Activated T-helper 1 cell treated with Interleukin-2 at 50 U/mL for 16 hours (primary cell): ENCODE data around the gene SIT1.

Source experiments
- DNase-seq: peaks from one replicate; pipeline ENCODE4 v3.0.0-alpha.2; 2020; ENCODE audit warnings: low read depth

The SIT1 gene

DNA sequence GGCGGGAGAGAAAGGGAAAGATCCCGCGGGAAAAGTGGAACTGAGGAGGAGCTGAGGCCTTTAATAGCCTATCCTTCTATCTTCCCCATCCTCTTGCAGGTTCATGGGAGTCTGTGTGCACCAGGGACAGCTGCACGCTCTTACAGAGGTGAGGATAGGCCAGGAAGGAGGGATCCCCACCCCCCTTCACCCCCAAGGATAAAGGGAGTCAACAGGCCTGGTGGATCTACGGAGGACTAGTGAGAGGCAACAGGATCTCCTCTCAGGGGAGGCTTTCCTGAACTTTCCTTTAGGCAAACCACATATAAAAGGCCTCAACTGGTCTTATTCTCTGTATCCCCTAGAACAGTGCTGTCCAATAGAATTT lies 44.6 kb downstream of the SIT1 start:
- no peak for DNase-seq

DNA sequence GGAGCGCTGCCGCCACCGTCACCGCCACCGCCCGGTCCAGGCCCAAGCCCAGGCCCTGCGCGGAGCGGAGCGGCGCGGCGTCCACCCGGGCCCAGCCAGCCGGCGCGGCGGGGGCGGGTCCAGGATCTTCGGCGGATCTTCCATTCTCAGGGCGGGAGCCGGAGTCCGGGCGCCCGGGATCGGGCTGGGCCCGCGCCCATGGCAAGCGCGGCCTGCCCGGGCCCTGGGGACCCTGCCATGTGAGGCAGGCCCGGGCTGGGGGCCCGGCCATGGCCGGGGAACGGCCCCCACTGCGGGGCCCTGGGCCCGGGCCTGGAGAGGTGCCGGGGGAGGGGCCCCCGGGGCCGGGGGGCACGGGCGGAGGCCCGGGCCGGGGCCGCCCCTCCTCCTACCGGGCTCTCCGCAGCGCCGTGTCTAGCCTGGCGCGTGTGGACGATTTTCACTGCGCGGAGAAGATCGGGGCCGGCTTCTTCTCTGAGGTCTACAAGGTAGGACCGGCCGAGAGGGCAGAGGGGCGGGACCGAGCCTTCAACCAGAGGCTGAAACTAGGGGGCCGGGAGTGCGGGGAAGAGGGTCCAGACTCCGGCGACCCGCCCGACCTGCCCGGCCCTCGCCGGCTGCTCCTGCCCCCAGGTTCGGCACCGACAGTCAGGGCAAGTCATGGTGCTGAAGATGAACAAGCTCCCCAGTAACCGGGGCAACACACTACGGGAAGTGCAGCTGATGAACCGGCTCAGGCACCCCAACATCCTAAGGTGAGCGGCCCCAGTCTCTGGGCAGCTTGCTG lies 45.2 kb downstream of the SIT1 start:
- no peak for DNase-seq

DNA sequence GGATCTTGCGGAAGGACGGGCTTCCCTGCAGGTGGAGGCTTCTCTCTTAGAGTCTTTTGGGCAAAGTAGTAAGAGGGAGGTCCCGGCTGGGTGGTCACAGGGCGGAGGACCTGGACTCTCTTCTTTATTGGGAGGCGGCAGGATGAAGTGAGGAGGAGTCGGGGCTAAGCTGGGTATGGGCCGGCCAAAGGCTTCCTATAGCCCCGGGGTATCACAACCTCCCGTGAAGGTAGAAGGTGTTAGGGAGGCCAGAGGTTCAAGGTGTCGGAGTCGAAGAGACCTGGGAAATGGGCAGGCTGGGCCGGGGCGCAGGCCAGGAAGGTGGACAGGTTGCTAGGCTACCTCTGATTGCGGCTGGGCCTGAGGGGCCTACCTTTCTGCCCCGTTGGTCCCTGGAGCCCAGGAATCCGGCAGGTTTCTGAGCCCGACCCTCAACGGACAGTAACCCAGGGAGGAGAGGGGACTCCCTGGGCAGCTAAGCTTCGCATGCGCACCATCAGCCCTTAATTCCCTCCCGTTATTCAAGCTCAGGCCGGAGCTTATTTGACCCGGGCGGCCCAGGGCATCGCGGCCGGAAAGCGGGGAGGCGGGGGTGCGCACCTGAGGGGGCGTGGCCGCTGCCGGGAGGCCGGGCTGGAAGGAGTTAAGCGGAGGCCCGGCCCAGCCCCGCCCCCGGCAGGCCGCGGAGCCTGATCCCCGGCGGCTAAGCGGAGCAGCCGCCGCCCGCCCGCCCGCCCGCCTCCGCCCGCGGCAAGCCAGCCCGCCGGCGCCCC lies 46.0 kb downstream of the SIT1 start, which contains the start of gene TESK1:
Gene TESK1 (plus strand): TSS at position 685 of the 773 bp plus-strand sequence. CDS start 358 bp downstream, outside the sequence.
- DNase-seq: peak; percentile 74

DNA sequence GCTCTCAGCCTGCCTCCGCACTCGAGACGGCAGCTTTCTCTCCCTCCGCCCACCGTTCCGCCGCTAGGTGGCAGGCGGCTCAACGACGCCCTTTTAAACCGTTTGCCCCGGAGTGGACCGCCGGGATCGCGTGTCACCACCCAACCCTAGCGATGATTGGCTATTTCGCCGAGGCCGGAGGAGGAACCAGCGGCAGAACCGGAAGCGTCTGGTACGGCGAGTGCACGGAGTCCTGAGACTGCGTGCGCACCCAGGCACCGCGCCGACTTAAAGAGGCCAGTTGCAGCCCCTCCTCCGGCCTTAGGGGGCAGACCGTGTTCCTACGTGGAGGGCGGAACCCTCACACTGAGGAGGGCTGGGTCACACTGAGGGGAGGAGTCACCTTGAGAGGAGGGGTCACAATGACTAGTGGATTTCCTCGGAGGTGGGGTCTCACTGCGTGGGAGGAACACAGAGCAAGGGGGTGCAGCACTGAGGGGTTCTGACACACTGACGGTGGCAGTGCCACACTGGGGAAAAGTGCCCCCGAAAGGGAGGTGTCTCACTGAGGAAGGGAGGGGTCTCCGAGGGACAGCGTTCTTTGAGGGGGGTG lies 46.6 kb downstream of the SIT1 start:
- peak; percentile 99 for DNase-seq

DNA sequence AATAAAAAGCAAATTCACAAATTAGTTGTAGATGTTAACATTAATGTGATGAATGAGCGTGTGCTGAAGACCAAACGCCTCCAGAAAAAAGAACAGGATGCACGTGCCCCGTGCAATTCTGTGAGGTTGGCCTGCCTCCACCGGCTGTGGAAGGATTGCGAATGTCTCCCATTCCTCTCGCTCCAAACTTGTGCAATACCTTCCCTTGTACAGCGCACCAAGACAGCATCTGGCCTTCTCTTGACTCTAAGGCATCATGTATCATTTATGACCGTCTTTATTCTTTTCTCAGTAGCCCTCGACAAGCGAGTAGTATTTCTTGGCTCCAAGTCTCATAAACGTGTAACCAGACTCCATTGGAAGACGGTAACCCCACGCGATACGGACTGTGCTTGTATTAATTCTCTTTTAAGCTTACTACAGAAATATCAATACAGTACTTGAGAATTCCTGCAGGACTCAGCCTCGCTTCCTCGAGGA lies 47.2 kb downstream of the SIT1 start:
- DNase-seq: no peak

DNA sequence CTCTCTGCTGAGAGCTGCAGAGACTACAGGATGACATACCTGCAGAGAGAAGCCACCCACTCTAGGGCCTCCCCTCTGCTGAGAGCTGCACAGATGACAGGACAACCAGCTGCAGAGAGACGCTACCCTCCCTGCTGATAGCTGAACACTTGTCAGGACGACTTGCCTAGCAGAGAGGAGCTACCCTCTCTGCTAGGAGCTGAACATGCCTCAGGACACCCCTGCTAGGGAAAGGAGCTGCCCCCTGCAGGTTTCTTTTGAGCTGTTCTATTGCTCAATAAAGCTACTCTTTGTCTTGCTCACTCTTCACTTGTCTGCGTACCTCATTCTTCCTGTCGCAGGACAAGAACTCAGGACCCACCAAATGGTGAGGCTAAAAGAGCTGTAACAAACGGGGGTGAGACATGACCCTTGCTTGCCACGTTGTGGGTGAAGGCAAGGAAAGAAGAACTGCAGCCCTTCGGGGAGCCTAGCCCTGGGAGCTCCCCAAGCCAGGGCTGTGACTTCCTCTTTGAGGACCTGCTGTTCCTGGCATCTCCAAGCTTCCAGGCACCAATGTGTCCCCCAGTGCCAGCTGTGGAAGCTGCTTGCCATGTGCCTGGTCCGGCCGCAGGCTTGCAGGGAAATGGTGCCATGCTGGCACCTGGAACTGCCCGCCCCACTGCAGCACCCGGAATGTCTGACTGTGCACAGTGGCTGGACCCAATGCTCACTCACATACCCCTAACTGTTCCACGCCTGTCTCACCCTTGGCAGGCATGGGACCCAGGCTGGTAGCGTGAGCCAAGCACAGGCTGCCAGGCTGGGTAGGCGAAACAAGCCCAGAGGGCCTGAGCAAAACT lies 50.7 kb downstream of the SIT1 start:
- DNase-seq: no peak
